SK-N-SH treated with all-trans-retinoic acid at 6 μM for 48 hours (cell line): Measurements from ENCODE around the gene RAD51B.

ENCODE experiments used
- CSRNP3 ChIP-seq: fragments of 250-450 bp; sonication (Bioruptor Pico); IDR thresholded peaks from 2 replicates; pipeline ENCODE4 v1.5.1; 2021; ENCODE audit warnings: mild to moderate bottlenecking, moderate library complexity
- GLIS3 ChIP-seq: fragments of 250-450 bp; sonication (Bioruptor Pico); IDR thresholded peaks from 2 replicates; pipeline ENCODE4 v1.5.0; 2020; ENCODE audit warnings: mild to moderate bottlenecking, moderate library complexity
- PATZ1 ChIP-seq: fragments of 250-450 bp; sonication (Bioruptor Pico); IDR thresholded peaks from 2 replicates; pipeline ENCODE4 v1.8.0; 2020; ENCODE audit warnings: mild to moderate bottlenecking, moderate library complexity, borderline replicate concordance
- RARB ChIP-seq: fragments of 250-450 bp; sonication (Bioruptor Pico); IDR thresholded peaks from 2 replicates; pipeline ENCODE4 v1.8.0; 2021; ENCODE audit warnings: mild to moderate bottlenecking, moderate library complexity
- TOX ChIP-seq: fragments of 250-450 bp; sonication (Bioruptor Pico); IDR thresholded peaks from 2 replicates; pipeline ENCODE4 v1.8.0; 2021; ENCODE audit warnings: mild to moderate bottlenecking, moderate library complexity, borderline replicate concordance
- ZFP30 ChIP-seq: fragments of 450-650 bp; formaldehyde crosslinking; IDR thresholded peaks from 2 replicates; pipeline ENCODE4 v1.5.0; 2022; ENCODE audit warnings: mild to moderate bottlenecking, moderate library complexity
- ZNF565 ChIP-seq: fragments of 450-650 bp; formaldehyde crosslinking; conservative IDR thresholded peaks from 2 replicates; pipeline ENCODE4 v1.5.0; 2020; ENCODE audit warnings: low read depth, mild to moderate bottlenecking, moderate library complexity
- TF ChIP-seq, protein P1 (sequence below): fragments of 250-450 bp; sonication (Bioruptor Pico); IDR thresholded peaks from 2 replicates; pipeline ENCODE4 v1.5.0; 2020; ENCODE audit warnings: mild to moderate bottlenecking, moderate library complexity

DNA sequence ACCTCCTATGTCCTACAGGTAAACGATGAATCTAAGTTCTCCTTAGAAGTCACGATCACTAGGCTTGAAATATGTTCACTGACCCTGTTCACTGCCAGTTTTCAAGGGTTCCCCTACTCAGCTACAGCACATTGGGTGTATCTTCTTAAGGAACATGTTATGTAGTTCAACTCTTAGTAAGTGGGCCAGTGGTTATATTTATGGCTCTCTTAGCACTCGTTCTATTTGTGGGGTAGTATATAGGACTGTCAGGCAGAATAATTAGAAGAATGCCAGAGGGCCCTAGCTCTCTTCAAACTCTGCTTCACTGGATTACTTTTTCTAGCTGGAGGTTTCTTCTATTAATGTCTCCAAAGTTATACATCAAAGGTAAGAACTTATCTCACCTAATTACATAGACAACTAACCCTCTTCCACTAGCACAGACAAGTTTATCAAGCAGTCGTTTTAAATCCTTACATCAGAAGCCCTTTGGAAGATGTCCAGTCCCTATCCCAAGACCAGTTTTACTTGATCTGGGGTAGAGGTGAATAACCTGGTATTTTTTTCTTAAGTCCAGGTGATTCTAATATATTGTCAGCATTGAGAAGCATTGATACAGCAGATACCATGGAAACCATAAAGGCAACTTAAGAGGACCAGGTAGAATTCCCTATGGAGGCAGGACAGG, 42.8 kb upstream of the RAD51B start:
- TF ChIP-seq, protein P1, sequence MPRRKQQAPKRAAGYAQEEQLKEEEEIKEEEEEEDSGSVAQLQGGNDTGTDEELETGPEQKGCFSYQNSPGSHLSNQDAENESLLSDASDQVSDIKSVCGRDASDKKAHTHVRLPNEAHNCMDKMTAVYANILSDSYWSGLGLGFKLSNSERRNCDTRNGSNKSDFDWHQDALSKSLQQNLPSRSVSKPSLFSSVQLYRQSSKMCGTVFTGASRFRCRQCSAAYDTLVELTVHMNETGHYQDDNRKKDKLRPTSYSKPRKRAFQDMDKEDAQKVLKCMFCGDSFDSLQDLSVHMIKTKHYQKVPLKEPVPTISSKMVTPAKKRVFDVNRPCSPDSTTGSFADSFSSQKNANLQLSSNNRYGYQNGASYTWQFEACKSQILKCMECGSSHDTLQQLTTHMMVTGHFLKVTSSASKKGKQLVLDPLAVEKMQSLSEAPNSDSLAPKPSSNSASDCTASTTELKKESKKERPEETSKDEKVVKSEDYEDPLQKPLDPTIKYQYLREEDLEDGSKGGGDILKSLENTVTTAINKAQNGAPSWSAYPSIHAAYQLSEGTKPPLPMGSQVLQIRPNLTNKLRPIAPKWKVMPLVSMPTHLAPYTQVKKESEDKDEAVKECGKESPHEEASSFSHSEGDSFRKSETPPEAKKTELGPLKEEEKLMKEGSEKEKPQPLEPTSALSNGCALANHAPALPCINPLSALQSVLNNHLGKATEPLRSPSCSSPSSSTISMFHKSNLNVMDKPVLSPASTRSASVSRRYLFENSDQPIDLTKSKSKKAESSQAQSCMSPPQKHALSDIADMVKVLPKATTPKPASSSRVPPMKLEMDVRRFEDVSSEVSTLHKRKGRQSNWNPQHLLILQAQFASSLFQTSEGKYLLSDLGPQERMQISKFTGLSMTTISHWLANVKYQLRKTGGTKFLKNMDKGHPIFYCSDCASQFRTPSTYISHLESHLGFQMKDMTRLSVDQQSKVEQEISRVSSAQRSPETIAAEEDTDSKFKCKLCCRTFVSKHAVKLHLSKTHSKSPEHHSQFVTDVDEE (CRISPR knock-in tag) = no peak
- TF ChIP-seq GLIS3 (CRISPR knock-in tag) (no peak), PATZ1 (CRISPR knock-in tag) (no peak), RARB (CRISPR knock-in tag) (no peak), TOX (CRISPR knock-in tag) (no peak), ZFP30 (CRISPR knock-in tag) (no peak), CSRNP3 (CRISPR knock-in tag) (no peak), ZNF565 (CRISPR knock-in tag) (no peak)
